ENCODE results near the gene PIGM.
A peak's percentile ranks its signal among the peaks of the same experiment; 100 is the strongest.

Gene PIGM

GRCh38 chr1:160031365-160032164 lies at the start of gene PIGM:
Gene PIGM, minus strand, starts transcription at chr1:160031990. Its CDS starts 251 bp downstream, at chr1:160031739.
- peak; percentile 62 for DNase-seq (ENCODE audit: low read depth)

DNA sequence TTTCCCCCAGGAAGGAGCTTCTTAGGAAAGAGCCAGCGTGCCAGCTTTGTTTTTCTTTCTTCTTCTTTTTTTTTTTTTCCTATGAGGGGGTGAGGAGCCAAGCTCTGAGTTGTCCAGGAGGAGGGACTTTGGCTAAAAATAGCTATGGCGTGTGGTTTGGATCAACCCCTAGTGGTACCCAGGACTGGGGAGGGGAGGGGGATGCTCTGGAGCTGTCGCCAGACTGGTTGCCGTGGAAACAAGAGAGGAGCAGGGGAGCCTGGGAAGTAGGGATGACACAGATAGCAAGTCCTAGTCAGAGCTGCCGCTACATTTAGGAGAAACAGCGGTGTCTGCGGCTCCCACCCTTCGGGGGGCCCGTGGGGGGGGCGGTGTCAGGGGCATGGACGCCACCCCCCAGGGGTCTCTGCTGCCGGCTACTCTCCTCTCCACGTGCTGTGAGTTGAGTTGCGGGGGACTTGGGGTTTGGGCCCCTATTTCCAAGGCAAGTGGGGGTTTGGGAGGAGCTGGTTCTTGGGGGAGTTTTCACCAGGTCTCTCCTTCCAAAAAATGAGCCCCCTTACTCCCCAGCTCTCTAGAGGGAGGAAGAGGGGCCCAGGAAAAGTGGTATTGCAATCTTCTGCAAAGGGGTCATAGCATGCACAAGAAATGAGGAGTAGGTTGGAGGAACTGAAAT lies 49.6 kb upstream of the PIGM start, which contains the start of gene KCNJ9:
Gene KCNJ9 (plus strand): TSS at position 278 of the 676 bp plus-strand sequence. CDS start 2,493 bp downstream, outside the sequence.
- DNase-seq (ENCODE audit: low read depth), result no peak

- no peak for DNase-seq (ENCODE audit: low read depth)
Observed at GRCh38 chr1:160080381-160081100, 48.8 kb upstream of the PIGM start.

DNA sequence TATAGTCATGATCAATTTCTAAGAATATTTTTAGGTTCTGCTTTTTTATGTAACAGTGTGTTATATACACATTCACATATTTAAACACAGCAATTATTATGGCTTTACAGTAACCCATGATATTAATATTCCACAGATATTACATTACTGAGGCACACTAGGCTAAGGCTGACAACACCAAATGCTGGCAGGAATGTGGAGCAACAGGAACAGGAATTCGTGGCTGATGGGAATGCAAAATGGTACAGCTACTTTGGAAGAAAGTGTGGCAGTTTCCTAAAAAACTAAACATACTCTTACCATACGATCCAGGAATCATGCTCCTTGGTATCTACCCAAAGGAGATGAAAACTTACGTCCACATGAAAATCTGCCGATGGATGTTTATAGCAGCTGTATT lies 47.7 kb upstream of the PIGM start:
- DNase-seq (ENCODE audit: low read depth), result no peak

GRCh38 chr1:160078512-160079195 lies 46.9 kb upstream of the PIGM start:
- DNase-seq (ENCODE audit: low read depth), result no peak

GRCh38 chr1:160077486-160077885 lies 45.7 kb upstream of the PIGM start:
- DNase-seq (ENCODE audit: low read depth), result no peak

GRCh38 chr1:160076295-160076694 lies 44.5 kb upstream of the PIGM start:
- no peak for DNase-seq (ENCODE audit: low read depth)

DNA sequence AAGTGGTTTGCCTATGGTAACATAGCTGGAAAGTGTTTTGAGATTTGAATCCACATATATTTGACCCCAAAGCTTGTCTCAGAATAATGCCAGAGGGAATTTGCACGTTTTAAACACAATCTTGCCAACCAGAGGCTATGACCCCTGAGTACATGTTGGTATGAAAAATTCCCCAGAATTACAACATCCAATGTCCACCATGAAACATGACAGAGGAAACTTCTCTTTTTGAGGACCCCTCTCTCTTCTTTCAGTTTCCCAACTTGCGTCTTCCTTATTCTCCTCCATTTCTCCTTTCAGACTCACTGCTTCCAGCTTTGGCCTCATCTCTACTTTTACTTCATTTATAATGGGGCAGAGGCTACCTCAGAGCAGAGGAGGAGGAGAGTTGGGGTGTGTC lies 44.0 kb upstream of the PIGM start:
- no peak for DNase-seq (ENCODE audit: low read depth)

DNA sequence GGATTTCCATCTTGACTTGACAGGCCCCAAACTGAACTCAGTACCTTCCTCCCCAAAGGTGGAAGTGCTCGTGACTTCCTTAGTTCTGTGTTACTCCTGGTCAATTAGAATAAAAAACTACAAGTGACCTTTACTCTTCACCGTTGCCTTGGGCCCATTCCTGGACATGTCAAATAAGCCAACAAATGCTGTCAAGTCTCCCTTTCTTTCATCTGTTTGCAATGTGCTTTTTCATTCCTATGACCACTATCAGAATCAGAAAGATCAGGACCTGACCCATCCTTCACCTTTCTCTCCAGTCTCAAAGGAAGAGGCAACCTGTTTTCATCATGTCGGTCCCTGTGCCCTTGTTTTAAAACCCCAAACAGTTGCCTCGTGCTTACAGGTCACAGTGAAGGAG lies 43.1 kb upstream of the PIGM start:
- DNase-seq (ENCODE audit: low read depth), result no peak

DNA sequence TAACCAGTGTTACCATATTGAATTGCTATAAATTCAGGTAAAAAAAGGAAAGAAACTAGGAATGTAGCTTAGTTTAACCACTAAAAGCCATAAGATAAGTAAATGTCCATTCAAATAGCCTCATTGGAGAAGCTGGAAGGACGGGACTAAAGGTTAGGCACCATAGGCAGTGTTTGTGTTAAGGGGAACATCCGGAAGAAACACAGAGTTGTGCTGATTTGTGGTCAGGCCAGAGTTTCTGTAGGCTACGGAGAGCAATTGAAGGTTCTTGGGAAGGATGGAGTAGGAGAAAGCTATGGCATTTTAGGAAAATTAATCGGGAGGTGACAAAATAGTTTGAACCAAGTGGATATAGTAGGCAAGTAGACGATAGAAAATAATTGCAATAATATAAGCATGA lies 39.5 kb upstream of the PIGM start:
- no peak for DNase-seq (ENCODE audit: low read depth)

DNA sequence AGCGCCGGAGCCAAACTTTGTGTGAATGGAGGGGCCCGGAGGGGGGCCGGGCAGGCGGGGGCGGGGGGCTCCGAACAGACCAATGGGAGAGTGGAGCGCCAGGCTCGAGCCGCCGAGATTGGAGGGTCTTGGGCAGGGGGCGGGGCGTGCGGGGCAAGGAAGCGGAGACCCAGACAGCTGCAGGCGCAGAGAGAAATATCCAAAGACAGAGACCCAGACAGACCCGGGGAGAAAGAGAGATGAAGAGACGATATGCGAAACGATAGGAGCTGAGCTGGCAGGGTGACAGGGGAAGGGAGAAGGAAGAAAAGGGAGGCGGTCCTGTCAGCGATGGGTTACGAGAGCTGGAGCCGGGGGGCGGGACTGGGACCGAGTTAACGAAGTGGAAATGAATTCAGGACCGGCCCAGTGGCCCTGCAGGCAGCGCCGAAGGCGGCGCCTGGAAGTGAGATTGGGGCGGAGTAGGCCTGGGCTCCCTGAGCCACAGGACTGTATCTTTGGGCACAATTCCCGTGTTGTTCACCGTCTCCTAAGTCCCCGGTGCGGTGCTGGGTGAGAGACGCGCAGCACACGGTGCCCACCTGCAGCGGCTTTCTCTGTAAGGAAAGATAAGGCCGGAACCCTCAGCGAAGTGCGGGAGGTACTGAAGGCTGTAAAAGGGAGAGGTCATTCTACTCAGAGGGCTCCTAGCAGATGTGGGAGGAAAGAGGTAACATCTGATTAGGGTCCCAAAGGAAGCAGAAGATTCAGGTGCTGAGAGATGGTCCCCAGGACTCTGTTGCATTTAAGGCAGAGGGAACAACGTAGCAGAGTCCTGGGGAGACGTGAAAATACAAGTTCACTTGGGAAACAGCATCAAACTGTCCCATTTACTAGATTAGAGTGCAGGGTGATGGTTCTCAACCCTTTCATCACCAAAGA lies 38.7 kb upstream of the PIGM start:
- no peak for DNase-seq (ENCODE audit: low read depth)

GRCh38 chr1:160069460-160070231 lies 37.9 kb upstream of the PIGM start, which contains the start of gene KCNJ10:
Gene KCNJ10, minus strand, starts transcription at chr1:160070160. Its CDS starts 27,628 bp downstream, at chr1:160042532.
- no peak for DNase-seq (ENCODE audit: low read depth)

- no peak for DNase-seq (ENCODE audit: low read depth)
Observed at GRCh38 chr1:160068225-160068624, 36.4 kb upstream of the PIGM start.

GRCh38 chr1:160066829-160067745 lies 35.3 kb upstream of the PIGM start:
- DNase-seq (ENCODE audit: low read depth), result no peak

DNA sequence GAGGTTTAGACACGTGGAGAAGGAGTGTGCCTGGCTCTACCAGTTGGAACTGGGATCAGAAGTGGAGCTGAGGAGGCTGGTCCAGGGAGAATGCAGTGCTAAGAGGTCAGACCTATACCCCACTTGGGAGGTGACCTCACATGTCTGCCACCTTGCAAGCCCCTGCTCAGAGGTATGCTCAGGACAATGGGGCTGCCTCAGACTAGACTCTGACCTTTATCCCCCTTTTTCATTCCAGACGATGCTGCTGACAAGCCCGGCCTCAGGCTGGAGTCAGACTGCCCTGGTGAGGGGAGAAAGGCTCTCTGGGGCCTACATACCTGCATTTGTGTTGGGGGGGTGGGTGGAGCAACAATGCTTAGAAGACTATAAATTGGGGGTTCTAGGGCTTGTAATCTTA lies 33.0 kb upstream of the PIGM start:
- DNase-seq (ENCODE audit: low read depth), result no peak

DNA sequence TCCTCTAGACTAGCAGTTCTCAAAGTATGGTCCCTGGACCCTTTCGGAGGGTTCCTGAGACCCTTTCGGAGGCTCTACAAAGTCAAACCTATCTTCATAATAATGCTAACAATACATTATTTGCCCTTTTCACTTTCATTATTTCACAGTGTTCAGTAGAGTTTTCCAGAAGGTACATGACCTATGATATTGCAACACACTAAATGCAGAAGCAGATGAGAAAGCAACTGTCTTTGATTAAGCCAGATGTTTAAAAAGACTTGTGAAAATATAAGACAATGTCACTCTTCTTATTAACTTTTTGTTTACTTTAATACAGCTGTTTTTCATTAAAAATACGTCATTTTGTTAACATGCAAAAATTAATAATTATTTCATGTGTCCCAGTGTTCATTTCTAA lies 32.4 kb upstream of the PIGM start:
- DNase-seq (ENCODE audit: low read depth), result no peak

DNA sequence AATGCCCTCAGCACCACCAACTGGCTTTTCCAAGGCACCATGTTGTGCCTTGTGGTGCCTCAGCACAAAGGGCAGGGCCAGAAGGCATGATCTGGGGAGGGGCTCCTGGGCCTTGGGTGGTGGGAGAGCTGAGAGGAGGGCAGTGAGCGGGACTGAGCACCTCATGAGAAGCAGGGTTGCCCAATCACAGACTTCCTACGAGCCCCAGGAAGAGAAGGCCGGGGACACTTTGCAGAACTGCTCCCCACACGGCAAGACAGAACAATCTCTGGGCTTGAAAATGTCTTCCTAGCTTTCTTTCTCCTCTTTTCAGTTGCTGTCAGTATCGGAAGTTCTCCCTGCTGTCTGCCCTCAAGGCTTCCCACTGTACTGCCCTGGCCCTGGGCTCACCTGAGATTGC lies 31.4 kb upstream of the PIGM start:
- DNase-seq (ENCODE audit: low read depth), result no peak

- no peak for DNase-seq (ENCODE audit: low read depth)
Observed at GRCh38 chr1:160062230-160062532, 30.4 kb upstream of the PIGM start.
